ENCODE results near the gene PLGRKT.

DNA sequence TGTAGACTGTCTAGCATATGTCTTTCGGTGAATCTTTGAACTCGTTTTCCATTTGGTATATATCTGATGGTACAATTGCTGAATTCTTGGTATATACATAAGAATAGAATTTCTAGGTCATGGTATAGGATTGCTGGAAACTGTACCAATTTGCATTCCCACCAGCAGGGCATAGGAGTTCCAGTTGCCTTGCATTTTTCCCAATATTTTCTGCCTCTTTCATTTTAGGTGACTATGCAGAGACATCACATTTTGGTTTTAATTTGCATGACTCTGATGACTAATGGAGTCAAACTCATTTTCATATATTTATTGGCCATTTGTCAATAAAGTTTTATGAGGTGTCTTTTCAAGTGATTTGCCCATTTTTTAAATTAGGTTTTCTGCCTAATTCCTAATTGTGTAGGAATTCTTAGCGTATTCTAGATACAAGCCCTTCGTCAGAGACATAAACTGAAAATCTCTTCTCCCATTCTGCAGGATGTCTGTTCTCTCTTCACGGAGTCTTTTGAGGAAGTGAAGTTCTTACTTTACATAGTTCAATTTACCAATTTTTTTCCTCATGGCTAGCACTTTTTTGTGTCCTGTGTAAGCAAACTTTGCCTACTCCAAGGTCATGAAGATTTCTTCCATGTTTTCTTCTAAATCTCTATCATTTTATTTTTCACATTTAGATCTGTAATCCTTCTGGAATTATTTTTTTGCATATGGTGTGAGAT is 43.8 kb upstream of the PLGRKT start:
- TF ChIP-seq, protein P1, sequence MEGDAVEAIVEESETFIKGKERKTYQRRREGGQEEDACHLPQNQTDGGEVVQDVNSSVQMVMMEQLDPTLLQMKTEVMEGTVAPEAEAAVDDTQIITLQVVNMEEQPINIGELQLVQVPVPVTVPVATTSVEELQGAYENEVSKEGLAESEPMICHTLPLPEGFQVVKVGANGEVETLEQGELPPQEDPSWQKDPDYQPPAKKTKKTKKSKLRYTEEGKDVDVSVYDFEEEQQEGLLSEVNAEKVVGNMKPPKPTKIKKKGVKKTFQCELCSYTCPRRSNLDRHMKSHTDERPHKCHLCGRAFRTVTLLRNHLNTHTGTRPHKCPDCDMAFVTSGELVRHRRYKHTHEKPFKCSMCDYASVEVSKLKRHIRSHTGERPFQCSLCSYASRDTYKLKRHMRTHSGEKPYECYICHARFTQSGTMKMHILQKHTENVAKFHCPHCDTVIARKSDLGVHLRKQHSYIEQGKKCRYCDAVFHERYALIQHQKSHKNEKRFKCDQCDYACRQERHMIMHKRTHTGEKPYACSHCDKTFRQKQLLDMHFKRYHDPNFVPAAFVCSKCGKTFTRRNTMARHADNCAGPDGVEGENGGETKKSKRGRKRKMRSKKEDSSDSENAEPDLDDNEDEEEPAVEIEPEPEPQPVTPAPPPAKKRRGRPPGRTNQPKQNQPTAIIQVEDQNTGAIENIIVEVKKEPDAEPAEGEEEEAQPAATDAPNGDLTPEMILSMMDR (IDR thresholded peaks at IDR 0.05; ENCODE audit: low read depth, low read length, missing input control): no peak
- TF ChIP-seq YY1 (IDR thresholded peaks at IDR 0.05): no peak
- TF ChIP-seq FOXA1 (IDR thresholded peaks at IDR 0.05): no peak
- TF ChIP-seq TAF1 (conservative IDR thresholded peaks at IDR 0.05): no peak
- TF ChIP-seq HNF4G (IDR thresholded peaks at IDR 0.05): no peak
- TF ChIP-seq, protein P2, sequence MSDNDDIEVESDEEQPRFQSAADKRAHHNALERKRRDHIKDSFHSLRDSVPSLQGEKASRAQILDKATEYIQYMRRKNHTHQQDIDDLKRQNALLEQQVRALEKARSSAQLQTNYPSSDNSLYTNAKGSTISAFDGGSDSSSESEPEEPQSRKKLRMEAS (IDR thresholded peaks at IDR 0.05): no peak
- TF ChIP-seq RXRA (IDR thresholded peaks at IDR 0.05): no peak
- TF ChIP-seq, protein P3, sequence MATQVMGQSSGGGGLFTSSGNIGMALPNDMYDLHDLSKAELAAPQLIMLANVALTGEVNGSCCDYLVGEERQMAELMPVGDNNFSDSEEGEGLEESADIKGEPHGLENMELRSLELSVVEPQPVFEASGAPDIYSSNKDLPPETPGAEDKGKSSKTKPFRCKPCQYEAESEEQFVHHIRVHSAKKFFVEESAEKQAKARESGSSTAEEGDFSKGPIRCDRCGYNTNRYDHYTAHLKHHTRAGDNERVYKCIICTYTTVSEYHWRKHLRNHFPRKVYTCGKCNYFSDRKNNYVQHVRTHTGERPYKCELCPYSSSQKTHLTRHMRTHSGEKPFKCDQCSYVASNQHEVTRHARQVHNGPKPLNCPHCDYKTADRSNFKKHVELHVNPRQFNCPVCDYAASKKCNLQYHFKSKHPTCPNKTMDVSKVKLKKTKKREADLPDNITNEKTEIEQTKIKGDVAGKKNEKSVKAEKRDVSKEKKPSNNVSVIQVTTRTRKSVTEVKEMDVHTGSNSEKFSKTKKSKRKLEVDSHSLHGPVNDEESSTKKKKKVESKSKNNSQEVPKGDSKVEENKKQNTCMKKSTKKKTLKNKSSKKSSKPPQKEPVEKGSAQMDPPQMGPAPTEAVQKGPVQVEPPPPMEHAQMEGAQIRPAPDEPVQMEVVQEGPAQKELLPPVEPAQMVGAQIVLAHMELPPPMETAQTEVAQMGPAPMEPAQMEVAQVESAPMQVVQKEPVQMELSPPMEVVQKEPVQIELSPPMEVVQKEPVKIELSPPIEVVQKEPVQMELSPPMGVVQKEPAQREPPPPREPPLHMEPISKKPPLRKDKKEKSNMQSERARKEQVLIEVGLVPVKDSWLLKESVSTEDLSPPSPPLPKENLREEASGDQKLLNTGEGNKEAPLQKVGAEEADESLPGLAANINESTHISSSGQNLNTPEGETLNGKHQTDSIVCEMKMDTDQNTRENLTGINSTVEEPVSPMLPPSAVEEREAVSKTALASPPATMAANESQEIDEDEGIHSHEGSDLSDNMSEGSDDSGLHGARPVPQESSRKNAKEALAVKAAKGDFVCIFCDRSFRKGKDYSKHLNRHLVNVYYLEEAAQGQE (IDR thresholded peaks at IDR 0.05): no peak
- no peak for TF ChIP-seq JUND (IDR thresholded peaks at IDR 0.05)
- TF ChIP-seq, protein P4, sequence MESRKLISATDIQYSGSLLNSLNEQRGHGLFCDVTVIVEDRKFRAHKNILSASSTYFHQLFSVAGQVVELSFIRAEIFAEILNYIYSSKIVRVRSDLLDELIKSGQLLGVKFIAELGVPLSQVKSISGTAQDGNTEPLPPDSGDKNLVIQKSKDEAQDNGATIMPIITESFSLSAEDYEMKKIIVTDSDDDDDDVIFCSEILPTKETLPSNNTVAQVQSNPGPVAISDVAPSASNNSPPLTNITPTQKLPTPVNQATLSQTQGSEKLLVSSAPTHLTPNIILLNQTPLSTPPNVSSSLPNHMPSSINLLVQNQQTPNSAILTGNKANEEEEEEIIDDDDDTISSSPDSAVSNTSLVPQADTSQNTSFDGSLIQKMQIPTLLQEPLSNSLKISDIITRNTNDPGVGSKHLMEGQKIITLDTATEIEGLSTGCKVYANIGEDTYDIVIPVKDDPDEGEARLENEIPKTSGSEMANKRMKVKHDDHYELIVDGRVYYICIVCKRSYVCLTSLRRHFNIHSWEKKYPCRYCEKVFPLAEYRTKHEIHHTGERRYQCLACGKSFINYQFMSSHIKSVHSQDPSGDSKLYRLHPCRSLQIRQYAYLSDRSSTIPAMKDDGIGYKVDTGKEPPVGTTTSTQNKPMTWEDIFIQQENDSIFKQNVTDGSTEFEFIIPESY (IDR thresholded peaks at IDR 0.05): no peak
- no peak for TF ChIP-seq SP1 (IDR thresholded peaks at IDR 0.05)
- TF ChIP-seq RAD21 (IDR thresholded peaks at IDR 0.05): no peak
- TF ChIP-seq HNF4A (conservative IDR thresholded peaks at IDR 0.05): no peak
- TF ChIP-seq, protein P5, sequence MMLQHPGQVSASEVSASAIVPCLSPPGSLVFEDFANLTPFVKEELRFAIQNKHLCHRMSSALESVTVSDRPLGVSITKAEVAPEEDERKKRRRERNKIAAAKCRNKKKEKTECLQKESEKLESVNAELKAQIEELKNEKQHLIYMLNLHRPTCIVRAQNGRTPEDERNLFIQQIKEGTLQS (IDR thresholded peaks at IDR 0.05): no peak
